Left kidney (tissue), 2 donors: ENCODE results near the gene FADD. TPM values are rescaled to one million over a fixed set of nuclear protein-coding genes. Genes with fewer than 3 reads are reported as not detected.
"Not testable (repeated sequence)": the region's sequence is repeated elsewhere in the genome, so short reads cannot be mapped to it uniquely, and the experiment has no call there.

ENCODE experiments used
- DNase-seq: peaks from one replicate; pipeline ENCODE4 v3.0.0-alpha.2; 2013
- polyA plus RNA-seq: library from polyadenylated mRNA; unstranded; fragments of 120-200 nt; gene quantifications from one replicate; pipeline ENCODE4 v1.2.1, GENCODE V29; 2013; ENCODE audit not compliant: insufficient read length

The FADD gene
- polyA plus RNA-seq, 1 donor: 13.8 TPM

DNA sequence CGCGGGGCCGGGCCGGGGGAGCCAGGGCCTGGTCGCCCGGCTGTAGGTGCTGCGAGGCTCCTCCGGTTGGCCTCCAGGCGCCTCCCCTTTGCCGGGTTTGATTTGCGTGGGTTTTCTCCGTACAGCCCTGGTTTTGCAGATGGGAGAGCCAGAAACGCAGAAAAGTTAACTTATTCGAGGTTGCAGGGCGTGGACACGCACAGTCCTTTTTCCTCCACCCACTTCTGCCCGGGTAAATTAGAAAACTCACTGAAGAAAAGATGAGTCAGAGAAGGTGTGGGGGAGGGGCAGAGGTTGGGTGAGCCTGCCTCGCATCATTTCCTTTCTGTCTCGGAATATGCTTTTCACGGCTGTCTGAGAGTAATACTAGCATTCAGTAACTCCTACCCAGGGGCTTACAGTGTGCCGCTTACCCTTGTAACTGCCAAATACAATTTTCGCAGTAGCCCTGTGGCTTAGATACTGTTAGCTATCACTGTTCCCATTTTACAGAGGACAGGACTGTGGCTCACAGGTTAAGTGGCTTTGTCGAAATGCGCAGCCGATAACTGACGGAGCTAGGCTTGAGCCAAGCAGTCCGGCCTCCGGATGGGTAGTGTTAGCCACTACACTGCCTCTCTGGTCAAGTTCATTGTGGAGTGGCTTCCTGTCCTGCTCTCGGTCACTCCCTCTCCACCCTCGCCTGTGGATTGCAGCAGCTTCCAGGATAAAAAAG, 812 bp downstream of the FADD start:
- peak; percentile 50 for DNase-seq

DNA sequence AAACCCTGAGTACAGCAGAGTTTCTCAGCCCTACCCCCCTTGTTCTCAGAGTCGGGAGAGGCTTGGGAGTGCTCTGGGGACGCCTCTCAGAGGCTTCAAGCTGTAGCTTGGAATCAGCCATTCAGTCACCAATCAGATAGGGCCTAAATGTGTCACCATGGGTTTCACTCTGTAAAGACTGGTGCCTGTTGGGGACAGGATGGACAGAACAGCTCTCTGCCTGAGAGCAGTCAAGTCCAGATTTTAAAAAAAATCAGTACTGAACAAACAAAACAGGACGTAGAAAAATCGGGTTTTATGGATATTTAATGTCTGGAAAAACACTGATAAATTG, 1.3 kb downstream of the FADD start:
- no peak for DNase-seq

DNA sequence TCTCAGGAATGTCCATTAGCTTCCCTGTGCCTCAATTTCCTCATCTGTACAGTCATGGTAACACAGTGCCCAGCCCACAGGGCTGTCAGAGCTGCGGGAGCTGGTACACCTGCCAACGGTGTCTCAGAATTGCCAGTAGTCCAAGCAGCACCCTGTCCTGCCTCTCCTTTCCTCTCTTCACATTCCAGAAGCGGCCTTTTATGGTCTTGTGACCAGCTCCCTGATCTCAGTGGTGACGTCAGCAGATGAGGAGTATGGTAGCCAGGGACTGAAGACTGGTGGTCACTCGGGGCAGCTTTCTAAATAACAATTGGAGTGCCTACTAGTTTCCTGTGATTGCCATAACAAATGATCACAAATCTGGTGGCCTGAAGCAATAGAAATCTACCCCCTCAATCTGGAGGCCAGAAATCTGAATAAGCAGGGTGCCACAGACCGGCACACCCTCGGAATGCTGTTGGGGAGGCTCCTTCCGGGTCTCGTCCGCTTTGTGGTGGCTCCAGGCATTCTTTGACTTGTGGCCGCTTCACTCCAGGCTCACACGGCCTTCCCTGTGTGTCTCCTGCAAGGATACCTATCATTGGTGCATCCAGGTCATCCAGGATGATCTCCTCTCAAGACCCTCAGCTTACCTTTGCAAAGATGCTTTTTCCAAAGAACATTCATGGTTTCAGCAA, 2.1 kb downstream of the FADD start:
- DNase-seq: no peak

DNA sequence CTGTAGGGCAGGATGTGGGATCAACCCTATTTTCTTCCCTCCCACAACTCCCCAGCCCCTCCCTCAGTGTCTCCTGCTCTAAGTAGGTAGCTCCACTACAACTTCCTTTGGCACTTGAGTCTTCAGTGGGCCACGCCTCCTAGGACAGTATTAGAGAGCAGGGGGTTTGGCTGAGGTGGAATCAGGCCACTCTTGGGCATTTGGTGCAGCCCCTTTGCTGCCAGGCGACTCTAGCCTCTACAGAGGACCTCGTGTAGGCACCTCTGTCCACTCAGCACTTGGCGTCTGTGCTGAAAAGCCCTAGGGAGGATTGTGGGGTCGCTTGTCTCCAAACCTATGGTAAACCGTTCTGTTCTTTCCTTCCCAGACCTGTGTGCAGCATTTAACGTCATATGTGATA, 2.7 kb downstream of the FADD start:
- DNase-seq: no peak

DNA sequence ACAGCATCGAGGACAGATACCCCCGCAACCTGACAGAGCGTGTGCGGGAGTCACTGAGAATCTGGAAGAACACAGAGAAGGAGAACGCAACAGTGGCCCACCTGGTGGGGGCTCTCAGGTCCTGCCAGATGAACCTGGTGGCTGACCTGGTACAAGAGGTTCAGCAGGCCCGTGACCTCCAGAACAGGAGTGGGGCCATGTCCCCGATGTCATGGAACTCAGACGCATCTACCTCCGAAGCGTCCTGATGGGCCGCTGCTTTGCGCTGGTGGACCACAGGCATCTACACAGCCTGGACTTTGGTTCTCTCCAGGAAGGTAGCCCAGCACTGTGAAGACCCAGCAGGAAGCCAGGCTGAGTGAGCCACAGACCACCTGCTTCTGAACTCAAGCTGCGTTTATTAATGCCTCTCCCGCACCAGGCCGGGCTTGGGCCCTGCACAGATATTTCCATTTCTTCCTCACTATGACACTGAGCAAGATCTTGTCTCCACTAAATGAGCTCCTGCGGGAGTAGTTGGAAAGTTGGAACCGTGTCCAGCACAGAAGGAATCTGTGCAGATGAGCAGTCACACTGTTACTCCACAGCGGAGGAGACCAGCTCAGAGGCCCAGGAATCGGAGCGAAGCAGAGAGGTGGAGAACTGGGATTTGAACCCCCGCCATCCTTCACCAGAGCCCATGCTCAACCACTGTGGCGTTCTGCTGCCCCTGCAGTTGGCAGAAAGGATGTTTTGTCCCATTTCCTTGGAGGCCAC, 3.3 kb downstream of the FADD start:
- DNase-seq: no peak

DNA sequence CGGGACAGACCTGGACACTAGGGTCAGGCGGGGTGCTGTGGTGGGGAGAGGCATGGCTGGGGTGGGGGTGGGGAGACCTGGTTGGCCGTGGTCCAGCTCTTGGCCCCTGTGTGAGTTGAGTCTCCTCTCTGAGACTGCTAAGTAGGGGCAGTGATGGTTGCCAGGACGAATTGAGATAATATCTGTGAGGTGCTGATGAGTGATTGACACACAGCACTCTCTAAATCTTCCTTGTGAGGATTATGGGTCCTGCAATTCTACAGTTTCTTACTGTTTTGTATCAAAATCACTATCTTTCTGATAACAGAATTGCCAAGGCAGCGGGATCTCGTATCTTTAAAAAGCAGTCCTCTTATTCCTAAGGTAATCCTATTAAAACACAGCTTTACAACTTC, 3.9 kb downstream of the FADD start:
- DNase-seq: no peak

DNA sequence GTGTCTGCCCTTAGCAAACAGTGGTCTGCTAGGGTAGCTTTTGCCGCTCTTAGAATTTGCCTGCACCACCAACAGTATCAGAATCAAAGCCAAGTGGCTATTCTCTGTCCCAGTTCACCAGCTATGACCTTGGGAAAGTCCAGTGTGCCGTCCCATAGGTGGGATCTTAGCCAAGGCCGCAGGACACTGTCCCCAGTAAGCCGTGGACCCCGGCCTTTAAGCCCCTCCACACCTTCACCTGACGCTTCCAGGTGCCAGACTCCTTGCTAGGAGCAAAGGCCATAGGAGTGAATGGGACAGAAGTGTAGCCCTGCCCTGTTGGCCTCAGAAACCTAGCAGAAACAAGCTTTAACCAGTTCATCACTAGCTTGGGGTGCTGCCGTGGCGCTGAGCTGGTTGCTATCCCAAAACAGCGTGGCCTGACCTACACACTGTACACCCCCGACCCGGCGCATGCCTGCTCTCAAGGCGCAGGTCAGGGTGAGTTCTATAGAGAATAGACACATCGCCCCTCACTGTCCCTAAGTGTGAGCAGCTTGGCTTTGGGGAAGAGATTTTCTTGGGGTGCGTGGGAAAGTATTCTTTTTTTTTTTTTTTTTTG, 4.5 kb downstream of the FADD start:
- DNase-seq: no peak

DNA sequence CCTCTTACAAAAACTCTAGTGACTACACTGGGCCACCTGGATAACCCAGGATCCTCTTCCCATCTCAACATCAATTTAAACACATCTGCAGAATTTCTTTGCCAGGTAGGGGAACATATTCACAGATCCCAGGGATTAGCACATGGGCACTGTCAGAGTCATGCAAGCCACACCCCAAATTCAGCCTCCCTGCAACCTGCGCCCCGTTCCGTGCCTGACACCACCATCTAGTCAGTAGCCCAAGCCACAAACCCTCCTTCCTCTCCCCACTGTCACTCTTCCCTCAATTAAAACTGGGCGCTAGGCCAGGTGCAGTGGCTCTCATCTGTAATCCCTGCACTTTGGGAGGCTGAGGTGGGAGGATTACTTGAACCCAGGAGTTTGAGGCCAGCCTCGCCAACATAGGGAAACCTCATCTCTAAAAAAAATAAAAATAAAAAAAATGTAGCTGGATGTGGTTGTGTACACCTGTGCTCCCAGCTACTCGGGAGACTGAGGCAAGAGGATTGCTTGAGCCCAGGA, 6.4 kb downstream of the FADD start:
- no peak for DNase-seq

DNA sequence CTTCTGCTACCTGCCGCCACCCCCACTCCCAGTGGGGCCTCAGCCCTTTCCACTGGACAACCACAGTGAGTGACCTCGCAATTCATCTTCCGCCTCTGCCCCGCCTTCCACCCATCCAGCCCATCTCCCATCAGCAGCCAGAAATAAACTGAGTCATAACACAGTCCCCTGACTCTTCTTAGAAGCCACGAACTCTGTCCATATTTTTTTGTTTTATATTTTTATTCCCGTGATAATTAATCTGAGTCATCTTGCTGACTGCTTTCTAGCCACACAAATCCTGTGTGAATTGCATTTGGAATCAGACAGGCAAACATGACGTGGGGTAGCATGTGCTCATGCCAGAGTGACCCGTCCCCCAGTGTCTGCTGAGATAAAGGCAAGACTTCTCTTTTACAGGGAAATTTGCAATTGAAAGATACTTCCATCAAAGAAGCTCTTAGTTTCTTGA, 7.0 kb downstream of the FADD start:
- no peak for DNase-seq

DNA sequence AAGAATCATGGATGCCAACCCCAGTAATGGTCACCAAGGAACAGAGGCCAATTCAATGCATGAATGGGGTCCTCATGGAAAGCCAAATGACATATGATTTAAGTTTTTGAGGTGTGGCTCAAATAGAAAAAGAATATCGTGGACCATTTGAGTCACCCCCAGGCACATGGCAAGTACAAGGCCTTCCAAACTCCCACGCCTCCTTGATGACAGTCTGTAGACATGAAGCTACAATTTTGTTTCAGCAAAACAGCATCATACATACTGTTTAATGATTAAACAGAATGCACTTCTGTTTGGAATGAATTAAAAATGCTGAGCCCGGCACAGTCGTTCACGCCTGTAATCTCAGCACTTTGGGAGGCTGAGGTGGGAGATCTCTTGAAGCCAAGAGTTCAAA, 7.4 kb downstream of the FADD start:
- DNase-seq: no peak

DNA sequence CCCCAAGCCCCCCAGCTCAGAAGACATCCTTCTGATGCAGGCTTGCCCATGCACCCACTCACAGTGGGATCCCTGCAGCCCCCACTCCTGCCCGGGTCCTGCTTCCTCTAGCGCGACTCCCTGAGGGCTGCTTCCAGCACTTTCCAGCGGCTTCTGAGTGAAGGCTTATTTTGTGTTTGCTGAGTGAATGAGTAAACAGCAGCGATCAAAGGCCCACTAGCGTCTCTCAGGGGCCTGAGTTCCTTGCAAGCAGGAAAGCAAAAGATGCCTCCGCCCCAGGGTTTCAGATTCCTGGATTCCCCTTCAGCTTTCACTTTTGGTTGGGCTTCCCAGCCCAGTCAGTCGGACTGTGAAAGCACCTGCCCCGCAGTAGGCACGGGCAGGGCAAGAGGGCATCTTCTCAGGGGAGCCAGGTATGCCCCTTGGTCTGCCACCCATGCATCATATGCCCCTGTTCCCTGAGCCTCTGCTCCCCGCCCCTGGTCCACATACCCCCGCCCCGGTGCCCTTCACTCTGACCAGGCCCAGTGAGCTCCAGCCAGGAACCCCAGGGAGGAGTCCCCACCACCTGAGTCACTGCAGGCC, 9.2 kb downstream of the FADD start:
- no peak for DNase-seq

DNA sequence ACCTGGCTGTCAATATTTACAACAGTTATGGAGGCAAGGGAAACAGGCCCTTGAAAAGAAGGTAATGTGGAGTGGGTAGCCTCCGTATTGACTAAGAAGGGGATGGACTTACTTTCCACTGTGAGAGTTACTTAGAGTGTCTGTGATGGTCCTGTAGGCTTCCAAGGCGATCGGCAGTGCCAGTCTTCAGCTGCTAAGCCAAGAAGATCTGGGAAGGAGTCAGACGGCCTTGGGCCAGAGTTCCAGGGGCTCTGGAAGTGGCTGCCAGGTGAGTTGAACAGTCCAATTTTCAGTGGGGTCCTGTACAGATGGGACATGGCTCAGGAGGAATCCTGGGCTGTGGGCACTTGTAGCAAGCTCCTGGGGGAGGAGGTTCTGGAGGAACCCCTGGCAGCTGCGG, 14.3 kb downstream of the FADD start:
- DNase-seq: not testable (repeated sequence)

DNA sequence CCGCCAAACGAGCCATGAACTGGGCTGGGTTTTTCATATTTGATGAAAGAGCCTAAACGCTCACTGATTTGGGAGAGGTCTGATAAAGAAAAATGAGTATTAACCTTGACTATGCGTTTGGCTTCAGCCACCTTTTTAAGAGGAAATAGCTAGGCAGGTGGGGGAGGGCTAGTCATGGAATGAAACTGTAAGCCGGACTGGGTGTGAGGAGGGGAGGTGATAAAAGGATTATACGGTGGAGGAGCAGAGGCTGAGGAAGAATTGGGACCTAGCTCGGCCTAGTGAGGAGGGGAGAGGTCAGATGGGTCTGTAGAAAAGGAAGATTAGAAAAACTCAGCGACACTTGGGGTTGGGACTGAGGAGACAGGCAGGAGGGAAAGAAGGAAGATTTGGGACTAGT, 15.0 kb downstream of the FADD start:
- DNase-seq: not testable (repeated sequence)

DNA sequence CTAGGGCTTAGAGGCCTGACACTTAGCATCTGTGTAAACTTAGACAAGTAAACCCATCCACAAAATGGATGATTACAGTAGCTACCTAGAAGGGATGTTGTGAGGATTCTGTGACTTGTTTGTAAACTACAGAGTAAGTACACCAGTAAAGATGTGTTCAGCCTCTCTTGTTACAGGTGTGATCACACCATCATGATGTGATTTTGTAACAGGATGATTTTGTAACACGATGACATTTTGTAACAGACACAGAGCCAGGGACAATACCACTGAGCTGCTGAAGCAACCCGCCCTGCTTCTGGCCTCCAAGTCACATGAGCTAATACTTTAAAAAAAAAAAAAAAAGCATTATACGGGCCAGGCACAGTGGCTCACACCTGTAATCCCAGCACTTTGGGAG, 17.0 kb downstream of the FADD start:
- no peak for DNase-seq

DNA sequence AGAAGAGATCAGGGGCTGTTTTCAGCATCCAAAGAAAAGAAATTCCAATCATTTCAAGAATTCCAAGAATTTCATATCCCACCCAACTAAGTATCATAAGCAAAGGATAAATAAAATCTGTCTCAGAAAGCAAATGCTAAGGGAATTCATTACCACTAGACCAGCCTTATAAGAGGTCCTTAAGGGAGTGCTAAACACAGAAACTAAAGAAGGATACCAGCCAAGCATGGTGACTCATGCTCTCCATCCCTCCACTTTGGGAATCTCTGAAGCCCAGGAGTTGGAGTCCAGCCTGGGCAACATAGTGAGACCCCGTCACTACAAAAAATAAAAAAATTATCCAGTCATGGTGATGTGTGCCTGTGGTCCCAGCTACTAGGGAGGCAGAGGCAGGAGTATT, 17.8 kb downstream of the FADD start:
- DNase-seq: no peak

DNA sequence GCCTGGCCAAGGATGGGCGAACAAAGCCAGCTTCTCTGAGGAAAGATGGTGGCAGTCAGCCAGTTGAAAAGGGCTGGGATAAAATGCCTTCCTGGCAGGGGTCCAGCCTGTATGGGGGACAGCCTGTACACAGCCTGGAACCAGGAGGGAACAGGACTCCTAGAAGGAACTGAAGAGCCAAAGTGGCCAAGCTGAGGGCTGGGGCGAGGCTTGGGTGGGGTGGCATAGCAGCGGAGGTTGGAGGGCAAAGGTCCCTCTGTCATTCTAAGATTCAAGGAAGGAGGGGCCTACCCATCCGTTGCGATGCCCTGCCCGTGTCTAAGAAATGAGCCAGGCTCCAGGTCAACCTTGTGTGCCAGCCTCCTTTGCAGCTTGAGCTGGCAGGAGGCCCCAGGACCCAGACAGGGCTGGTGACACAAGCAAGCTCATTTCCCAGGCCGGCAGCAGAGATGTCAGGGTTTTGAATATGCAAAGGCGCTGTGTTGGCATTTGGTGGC, 22.6 kb downstream of the FADD start:
- DNase-seq: no peak

DNA sequence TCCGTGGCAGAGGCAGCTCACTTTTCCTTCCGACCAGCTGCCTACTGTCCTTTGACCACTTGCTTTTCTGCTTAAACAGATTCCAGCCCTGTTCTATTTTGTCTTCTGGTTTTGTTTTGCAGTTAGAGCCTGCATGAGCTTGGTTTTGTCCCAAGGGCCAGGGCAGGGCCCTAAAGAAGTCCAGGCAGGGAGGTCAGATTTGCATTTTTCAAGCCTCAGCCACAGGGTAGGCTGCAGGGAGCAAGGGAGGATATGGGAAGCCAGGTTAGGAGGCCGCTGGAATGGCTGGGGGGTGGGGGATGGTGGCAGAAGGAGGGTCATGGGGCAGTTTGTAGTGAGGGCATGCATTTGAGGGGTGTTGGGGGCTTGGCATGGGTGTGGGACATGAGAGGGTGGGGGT, 23.1 kb downstream of the FADD start:
- DNase-seq: no peak

DNA sequence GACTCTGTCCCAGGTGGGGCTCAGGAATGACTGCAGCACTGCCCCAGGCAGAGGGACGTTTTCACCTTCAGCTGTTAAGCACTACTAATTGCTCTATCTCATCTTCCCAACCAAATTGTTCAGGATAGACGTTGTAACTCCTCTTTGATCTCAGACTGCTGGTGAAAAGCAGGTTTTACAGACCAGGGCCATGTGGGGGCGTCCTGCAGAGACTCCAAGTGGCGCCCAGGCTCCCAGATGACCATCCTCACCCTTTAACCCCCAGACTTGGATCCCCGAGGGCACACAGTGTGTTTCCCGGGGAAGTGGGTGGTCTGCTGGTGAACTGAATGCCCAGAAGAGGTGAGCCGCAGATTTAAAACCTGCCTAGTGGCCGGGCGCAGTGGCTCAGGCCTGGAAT, 23.9 kb downstream of the FADD start:
- no peak for DNase-seq

DNA sequence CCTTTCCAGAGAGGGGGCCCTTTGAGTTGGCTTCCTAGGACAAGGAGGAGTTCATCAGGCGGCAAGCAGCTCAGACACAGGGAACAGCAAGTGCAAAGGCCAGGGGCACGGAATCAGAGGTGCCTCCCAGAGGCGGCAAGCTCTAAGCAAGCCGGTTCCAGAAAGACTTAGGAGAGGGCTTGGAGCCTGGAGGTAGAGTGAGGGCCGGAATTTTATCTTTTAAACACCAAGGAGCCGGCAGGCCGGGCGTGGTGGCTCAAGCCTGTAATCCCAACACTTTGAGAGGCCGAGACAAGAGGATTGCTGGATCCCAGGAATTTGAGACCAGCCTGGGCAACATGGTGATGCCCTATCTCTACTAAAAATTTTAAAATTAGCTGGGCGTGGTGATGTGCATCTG, 26.6 kb downstream of the FADD start:
- no peak for DNase-seq

DNA sequence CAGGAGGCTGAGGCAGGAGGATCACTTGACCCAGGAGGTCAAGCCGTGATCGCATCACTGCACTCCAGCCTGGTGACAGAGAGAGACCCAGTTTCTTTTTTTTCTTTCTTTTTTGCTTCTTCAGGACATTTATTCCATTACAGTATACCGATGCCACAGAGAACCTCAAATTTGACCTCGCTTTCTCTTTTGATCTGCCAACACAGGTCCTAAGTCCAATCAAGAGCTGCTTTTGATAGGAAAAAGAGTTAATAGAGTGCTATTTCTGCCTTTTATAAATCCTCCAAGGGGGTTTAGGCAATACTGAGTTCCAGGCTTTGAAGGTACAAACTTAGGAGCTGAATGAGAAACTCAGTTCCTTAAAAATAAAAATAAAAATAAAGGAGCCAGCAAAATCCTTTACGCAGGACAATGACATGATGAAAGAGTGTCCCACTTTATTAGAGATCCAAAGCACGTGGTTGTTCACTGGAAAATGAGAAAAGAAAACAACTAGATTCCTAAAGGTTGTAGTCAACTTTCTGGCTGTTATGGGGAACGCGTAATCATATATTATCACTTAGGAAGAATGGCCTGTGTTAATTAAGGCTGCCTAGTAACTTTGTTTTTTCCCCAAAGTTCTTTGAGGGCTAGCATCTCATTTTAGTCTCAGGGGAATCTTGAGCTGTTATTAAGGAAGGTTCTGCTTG, 27.2 kb downstream of the FADD start:
- DNase-seq: no peak
